Stimulated activated CD8-positive, alpha-beta memory T cell treated with anti-CD3 and anti-CD28 coated beads, Interleukin-4, amount 100 ng/mL, for 24 hours (primary cell): ENCODE data around the gene ICAM1.
"Not testable (repeated sequence)": the region's sequence is repeated elsewhere in the genome, so short reads cannot be mapped to it uniquely, and the experiment has no call there.

Experiments used
- DNase-seq: peaks from one replicate; pipeline ENCODE4 v3.0.0-alpha.2; 2020; ENCODE audit warnings: low read depth

ICAM1 gene

DNA sequence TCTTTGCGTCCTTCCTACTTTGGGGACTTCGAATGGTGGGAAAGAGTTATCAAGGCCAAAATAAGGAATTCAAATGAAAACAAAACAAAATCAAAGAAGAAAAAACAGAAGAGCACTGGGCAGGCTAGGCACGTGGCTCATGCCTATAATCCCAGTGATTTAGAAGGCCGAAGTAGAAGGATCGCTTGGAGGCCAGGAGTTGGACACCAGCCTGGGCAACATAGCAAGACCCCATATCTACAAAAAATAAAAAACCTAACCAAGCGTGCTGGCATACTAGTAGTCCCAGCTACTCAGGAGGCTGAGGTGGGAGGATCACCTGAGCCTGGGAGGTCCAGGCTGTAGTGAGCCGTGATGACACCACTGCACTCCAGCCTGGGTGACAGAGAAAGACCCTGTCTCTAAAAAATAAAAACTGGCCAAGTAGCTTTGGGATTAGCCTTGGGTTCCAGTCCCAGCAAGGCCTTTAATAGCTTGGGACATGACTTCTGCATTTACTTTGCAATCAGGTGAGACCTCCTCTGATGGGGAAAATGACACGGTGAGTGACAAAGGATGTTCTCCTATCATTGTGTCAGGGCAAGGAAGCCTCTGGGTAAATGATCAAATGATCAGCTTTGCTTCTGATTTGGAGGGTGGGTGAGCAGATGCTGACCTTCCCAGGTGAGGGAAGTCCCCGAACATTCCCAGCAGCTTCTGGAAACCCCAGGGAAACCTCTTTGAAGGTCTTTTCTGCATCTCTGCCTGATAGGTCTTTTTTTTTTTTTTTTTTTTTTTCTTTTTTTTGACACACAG lies 7.1 kb downstream of the ICAM1 start:
- no peak for DNase-seq

DNA sequence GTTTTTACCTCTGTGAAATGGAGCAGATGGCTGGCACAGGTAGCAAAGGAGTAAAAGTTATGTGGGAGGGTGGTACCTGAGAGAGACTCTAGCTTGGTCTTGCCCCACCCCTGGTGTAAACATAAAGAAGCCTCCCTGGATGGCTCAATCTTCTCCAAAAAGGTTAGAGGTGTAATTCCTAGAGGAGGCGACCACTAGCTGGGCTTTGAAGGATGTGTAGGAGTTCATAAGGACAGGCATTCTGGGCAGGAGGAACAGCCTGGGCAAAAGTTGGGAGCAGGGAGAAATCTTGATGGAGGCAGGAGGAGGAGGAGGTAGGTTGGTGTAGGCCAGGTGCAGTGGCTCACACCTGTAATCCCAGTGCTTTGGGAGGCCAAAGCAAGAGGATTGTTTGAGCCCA lies 8.0 kb downstream of the ICAM1 start:
- DNase-seq, result no peak

DNA sequence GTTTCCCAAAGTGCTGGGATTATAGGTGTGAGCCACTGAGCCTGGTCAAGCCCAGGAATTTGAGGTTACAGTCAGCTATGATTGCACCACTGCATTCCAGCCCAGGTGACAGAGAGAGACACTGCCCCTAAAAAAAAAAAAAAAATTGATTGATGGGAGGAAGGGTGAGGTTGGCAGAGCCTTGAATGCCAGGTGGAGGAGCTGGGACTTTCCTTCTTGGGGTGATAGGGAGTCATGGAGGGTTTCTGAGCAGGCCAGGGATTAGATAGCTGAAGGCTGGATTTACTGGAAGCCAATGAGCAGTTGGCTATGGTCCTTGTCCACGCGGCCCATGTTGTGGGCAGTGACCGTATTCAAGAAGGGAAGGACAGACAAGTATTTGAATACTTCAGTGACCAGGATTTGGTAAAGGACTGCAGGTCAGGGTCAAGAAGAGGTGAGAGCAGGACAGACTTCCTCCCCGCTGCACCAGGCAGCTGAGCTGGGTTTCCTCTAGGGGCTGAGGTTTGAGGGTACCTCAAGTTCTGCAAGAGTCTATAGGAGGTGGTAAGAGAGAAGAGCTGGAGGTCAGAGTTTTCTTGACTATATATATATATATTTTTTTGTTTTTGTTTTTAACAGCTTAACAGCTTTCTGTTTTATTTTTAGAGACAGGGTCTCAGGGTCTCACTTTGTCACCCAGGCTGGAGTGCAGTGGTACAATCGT lies 9.0 kb downstream of the ICAM1 start:
- DNase-seq, result no peak

DNA sequence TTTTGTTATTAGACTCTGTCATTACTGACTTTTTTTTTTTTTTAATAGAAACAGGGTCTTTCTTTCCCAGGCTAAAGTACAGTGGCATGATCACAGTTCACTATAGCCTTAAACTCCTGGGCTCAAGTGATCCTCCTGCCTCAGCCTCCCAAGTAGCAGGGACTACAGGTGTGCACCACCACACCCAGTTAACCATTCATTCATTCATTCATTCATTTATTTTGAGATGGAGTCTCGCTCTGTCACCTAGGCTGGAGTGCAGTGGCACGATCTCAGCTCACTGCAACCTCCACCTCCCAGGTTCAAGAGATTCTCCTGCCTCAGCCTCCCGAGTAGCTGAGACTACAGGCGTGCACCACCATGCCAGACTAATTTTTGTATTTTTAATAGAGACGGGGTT lies 11.1 kb downstream of the ICAM1 start:
- DNase-seq, result not testable (repeated sequence)

DNA sequence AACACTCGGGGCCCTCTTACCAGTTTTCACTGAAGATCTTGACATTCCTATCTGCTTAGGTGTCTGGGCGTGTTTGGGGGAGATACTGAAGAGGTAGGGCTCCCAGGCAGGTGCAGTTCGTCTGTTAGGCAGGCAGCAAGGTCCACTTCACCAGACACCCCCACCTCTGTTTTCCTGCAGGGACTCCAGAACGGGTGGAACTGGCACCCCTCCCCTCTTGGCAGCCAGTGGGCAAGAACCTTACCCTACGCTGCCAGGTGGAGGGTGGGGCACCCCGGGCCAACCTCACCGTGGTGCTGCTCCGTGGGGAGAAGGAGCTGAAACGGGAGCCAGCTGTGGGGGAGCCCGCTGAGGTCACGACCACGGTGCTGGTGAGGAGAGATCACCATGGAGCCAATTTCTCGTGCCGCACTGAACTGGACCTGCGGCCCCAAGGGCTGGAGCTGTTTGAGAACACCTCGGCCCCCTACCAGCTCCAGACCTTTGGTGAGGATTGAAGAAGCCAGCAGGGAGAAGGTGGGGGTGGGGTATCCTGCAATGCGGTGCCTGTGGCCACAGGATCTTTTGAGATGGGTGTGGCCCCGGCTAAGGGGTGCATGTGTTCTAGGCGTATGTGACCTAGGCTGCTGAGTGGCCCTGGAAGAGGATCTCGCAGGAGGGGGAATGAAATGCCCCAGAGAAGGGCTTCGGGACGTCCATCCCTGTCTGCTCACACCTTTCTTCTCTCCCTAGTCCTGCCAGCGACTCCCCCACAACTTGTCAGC lies 12.6 kb downstream of the ICAM1 start:
- no peak for DNase-seq

DNA sequence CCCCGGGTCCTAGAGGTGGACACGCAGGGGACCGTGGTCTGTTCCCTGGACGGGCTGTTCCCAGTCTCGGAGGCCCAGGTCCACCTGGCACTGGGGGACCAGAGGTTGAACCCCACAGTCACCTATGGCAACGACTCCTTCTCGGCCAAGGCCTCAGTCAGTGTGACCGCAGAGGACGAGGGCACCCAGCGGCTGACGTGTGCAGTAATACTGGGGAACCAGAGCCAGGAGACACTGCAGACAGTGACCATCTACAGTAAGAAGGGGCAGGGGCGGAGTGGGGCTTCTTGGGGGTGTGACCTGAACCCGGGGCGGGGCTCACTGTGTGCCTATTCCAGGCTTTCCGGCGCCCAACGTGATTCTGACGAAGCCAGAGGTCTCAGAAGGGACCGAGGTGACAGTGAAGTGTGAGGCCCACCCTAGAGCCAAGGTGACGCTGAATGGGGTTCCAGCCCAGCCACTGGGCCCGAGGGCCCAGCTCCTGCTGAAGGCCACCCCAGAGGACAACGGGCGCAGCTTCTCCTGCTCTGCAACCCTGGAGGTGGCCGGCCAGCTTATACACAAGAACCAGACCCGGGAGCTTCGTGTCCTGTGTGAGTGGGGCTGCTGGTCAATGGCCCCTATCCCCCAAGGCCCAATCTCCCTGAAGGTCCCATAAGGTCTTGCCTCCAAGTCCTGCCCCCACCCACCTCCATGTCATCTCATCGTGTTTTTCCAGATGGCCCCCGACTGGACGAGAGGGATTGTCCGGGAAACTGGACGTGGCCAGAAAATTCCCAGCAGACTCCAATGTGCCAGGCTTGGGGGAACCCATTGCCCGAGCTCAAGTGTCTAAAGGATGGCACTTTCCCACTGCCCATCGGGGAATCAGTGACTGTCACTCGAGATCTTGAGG lies 13.4 kb downstream of the ICAM1 start:
- no peak for DNase-seq

DNA sequence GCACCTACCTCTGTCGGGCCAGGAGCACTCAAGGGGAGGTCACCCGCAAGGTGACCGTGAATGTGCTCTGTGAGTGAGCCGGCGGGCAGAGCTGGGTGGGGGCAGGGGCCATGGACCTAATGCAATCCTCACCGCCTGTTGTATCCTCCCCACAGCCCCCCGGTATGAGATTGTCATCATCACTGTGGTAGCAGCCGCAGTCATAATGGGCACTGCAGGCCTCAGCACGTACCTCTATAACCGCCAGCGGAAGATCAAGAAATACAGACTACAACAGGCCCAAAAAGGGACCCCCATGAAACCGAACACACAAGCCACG lies 14.0 kb downstream of the ICAM1 start:
- no peak for DNase-seq

DNA sequence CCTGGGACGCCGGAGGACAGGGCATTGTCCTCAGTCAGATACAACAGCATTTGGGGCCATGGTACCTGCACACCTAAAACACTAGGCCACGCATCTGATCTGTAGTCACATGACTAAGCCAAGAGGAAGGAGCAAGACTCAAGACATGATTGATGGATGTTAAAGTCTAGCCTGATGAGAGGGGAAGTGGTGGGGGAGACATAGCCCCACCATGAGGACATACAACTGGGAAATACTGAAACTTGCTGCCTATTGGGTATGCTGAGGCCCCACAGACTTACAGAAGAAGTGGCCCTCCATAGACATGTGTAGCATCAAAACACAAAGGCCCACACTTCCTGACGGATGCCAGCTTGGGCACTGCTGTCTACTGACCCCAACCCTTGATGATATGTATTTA lies 14.5 kb downstream of the ICAM1 start:
- DNase-seq, result no peak

DNA sequence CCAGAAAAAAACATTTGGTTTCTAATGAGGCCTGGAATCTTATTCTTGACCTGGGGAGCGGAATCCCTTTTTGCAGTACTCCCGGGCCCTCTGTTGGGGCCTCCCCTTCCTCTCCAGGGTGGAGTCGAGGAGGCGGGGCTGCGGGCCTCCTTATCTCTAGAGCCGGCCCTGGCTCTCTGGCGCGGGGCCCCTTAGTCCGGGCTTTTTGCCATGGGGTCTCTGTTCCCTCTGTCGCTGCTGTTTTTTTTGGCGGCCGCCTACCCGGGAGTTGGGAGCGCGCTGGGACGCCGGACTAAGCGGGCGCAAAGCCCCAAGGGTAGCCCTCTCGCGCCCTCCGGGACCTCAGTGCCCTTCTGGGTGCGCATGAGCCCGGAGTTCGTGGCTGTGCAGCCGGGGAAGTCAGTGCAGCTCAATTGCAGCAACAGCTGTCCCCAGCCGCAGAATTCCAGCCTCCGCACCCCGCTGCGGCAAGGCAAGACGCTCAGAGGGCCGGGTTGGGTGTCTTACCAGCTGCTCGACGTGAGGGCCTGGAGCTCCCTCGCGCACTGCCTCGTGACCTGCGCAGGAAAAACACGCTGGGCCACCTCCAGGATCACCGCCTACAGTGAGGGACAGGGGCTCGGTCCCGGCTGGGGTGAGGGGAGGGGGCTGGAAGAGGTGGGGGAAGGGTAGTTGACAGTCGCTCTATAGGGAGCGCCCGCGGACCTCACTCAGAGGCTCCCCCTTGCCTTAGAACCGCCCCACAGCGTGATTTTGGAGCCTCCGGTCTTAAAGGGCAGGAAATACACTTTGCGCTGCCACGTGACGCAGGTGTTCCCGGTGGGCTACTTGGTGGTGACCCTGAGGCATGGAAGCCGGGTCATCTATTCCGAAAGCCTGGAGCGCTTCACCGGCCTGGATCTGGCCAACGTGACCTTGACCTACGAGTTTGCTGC lies 16.1 kb downstream of the ICAM1 start, which contains the start of gene ICAM4:
ICAM4 (plus strand) TSS at position 153 of the 935 bp plus-strand sequence; CDS start at position 211, 58 bp downstream.
- DNase-seq, result no peak

DNA sequence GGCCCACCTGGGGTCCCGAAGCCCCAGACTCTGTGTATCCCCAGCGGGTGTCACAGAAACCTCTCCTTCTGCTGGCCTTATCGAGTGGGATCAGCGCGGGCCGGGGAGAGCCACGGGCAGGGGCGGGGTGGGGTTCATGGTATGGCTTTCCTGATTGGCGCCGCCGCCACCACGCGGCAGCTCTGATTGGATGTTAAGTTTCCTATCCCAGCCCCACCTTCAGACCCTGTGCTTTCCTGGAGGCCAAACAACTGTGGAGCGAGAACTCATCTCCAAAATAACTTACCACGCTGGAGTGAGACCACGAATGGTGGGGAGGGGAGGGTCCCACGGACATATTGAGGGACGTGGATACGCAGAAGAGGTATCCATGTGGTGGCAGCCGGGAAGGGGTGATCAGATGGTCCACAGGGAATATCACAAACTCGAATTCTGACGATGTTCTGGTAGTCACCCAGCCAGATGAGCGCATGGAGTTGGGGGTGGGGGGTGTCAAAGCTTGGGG lies 17.8 kb downstream of the ICAM1 start:
- no peak for DNase-seq

DNA sequence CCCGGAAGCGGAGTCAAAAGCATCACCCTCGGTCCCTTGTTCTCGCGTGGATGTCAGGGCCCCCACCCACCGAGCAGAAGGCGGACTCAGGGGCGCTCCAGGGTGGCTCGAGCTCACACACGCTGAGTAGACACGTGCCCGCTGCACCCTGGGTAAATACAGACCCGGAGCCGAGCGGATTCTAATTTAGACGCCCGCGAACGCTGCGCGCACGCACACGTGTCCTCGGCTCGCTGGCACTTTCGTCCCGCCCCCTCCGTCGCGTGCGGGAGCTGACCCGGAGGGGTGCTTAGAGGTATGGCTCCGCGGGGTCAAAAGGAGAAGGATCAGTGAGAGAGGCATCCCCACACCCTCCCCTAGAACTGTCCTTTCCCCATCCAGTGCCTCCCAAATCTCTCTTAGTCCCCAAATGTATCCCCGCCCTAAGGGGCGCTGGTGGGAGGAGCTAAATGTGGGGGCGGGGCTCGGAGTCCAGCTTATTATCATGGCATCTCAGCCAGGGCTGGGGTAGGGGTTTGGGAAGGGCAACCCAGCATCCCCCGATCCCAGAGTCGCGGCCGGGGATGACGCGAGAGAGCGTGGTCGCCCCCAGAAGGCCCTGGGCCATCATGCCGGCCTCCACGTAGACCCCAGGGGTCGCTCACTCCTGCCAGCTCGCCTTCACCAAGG lies 18.4 kb downstream of the ICAM1 start:
- DNase-seq, result peak; percentile 52

DNA sequence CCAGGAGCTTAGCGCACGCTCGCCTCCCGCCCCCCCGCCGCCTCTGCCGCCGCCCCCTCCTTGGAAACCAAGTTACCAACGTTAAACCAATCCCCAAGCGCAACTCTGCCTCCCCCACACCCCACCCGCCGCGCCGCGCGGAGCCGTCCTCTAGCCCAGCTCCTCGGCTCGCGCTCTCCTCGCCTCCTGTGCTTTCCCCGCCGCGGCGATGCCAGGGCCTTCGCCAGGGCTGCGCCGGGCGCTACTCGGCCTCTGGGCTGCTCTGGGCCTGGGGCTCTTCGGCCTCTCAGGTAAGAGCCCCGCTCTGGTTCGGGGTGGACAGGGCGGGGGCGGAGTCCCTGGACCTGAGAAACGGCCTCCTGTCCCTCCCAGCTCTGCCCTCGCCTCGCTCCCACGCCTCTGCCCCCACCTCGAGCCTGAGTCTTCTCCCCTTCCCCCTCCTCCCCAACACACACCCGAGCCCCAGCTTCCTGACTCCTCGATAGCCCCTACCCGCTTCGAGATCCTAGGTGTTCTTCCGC lies 19.0 kb downstream of the ICAM1 start, which contains the start of gene ICAM5:
ICAM5 (plus strand) TSS at position 117 of the 521 bp plus-strand sequence; CDS start at position 209, 92 bp downstream.
- DNase-seq, result no peak

DNA sequence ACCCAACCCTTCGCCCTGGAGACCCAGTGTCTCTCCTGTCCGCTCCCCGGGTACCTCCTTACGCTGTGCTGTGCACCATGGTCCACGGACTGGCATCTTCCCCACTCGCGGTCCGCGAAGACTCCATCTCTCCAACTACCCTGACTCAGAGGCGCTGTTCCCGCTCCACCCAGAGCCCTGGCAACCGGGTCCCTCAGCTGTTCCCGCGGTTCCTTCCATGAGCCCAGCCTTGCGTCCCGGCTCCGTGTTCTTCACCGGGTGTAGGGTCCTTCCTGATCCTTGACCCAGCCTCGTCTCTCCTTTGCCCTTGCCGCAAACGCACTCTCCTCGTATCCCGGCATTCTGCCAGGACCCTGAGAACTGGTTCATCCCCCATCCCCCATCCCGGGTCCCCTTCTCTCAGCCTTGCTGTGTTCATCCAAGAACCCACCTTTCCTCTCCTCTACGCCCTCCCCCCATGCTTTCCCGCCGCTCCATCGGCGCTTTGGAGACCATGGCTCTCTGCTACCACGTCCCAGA lies 19.5 kb downstream of the ICAM1 start:
- DNase-seq, result no peak

DNA sequence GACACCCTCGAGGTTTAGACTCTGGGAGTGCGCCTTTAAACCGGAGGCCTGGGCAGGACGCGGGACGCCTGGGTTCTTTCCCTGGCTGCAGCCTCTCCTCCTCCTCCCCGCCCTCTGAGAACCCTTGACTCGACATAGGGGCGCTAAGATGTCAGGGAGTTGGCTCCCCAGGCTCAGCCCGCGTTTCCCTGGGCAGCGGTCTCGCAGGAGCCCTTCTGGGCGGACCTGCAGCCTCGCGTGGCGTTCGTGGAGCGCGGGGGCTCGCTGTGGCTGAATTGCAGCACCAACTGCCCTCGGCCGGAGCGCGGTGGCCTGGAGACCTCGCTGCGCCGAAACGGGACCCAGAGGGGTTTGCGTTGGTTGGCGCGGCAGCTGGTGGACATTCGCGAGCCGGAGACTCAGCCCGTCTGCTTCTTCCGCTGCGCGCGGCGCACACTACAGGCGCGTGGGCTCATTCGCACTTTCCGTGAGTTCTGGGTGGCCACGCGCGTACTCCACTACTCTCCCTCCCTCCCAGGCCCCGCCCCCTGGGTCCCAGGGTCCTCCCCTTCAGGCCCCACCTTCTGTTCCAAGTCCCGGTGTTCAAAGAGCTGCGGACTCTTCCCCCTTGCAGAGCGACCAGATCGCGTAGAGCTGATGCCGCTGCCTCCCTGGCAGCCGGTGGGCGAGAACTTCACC lies 20.1 kb downstream of the ICAM1 start:
- no peak for DNase-seq

DNA sequence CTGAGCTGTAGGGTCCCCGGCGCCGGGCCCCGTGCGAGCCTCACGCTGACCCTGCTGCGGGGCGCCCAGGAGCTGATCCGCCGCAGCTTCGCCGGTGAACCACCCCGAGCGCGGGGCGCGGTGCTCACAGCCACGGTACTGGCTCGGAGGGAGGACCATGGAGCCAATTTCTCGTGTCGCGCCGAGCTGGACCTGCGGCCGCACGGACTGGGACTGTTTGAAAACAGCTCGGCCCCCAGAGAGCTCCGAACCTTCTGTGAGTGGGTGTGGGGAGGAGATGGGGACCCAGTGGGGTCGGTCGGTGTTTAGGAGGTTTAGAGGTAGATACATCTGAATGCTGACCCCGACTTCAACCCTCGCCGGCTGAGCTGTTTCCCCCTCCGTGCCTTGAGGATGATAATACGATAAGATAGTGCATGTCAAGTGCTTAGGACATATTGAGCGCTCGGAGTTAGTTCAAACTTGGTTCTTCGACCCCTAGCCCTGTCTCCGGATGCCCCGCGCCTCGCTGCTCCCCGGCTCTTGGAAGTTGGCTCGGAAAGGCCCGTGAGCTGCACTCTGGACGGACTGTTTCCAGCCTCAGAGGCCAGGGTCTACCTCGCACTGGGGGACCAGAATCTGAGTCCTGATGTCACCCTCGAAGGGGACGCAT lies 20.8 kb downstream of the ICAM1 start:
- DNase-seq, result no peak

DNA sequence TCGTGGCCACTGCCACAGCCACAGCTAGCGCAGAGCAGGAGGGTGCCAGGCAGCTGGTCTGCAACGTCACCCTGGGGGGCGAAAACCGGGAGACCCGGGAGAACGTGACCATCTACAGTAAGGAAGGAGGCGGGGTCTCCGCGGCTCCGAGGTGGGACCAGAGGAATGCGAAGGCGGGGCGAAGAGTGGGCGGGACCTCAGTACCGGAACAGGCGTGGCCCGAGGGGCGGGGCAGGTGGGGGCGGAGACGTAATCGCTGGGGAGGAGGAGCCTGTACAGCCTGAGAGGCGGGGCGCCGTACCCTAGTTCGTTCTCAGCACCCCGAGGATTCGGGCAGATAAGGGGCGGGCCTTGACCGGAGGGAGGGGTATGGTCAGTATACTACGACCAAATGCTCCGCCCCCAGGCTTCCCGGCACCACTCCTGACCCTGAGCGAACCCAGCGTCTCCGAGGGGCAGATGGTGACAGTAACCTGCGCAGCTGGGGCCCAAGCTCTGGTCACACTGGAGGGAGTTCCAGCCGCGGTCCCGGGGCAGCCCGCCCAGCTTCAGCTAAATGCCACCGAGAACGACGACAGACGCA lies 21.4 kb downstream of the ICAM1 start:
- peak; percentile 57 for DNase-seq

DNA sequence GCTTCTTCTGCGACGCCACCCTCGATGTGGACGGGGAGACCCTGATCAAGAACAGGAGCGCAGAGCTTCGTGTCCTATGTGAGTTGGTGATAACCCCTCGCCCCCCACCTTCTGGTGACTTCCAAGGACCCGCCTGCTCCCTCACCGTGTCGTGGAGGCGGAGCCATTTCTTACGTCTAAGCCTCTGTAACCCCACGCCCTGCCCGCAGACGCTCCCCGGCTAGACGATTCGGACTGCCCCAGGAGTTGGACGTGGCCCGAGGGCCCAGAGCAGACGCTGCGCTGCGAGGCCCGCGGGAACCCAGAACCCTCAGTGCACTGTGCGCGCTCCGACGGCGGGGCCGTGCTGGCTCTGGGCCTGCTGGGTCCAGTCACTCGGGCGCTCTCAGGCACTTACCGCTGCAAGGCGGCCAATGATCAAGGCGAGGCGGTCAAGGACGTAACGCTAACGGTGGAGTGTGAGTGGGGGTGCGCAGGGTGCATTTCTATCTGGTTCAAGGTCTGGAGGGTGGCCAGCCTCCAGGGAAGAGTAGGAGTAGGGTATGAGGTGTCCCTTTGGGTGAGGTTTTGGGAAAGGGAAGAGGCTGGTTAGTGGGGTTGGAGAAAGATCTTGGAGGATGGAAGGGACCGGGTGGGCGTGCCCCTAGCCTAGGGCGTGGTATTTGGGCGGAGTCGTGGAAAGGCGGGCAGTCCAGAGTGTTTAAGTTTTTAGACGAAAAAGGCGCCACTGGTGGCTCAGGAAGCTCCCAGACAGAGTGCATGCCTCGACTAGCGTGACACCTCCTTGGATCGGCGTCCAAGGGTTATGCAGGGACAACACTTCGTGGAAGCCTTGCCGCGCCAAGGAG lies 22.1 kb downstream of the ICAM1 start:
- DNase-seq, result no peak
